Stimulated activated naive CD8-positive, alpha-beta T cell treated with anti-CD3 and anti-CD28 coated beads, Interleukin-15, Interleukin-2, amounts not matched to agents 100 ng/mL and 50 ng/mL, for 24 hours (primary cell): Measurements from ENCODE around the gene EIPR1.
"Not testable (repeated sequence)": the region's sequence is repeated elsewhere in the genome, so short reads cannot be mapped to it uniquely, and the experiment has no call there.

ENCODE experiments used
- H3K27ac Mint-ChIP-seq: one replicate; pipeline ENCODE4 v1.8.0; 2021; ENCODE audit warnings: mild to moderate bottlenecking, mixed read lengths
- H3K27me3 Mint-ChIP-seq: one replicate; pipeline ENCODE4 v1.8.0; 2021; ENCODE audit warnings: mixed read lengths
- H3K36me3 Mint-ChIP-seq: one replicate; pipeline ENCODE4 v1.8.0; 2021; ENCODE audit warnings: low read depth, mixed read lengths
- H3K4me1 Mint-ChIP-seq: one replicate; pipeline ENCODE4 v1.8.0; 2021; ENCODE audit warnings: low read depth, mixed read lengths
- H3K4me3 Mint-ChIP-seq: one replicate; pipeline ENCODE4 v1.8.0; 2021; ENCODE audit warnings: mild to moderate bottlenecking, mixed read lengths
- H3K9me3 Mint-ChIP-seq: one replicate; pipeline ENCODE4 v1.8.0; 2021; ENCODE audit warnings: mixed read lengths

The EIPR1 gene

GRCh38 chr2:3203497-3204019, 174.1 kb downstream of the EIPR1 start:
- H3K4me3 Mint-ChIP-seq = no peak overlapping the region
- H3K27ac Mint-ChIP-seq = no peak overlapping the region
- peaks cover 20% of the 10 kb centered on the region for H3K36me3 Mint-ChIP-seq

GRCh38 chr2:3202926-3203325, 174.7 kb downstream of the EIPR1 start:
- Mint-ChIP-seq H3K9me3 (no peaks in the 10 kb centered on the region), H3K27ac (no peak overlapping the region), H3K4me1 (peaks cover 17% of the 10 kb centered on the region), H3K27me3 (no peaks in the 10 kb centered on the region), H3K36me3 (peaks cover 20% of the 10 kb centered on the region), H3K4me3 (no peak overlapping the region)

More at GRCh38 chr2:3203497-3204019, 174.1 kb downstream of the EIPR1 start:
- Mint-ChIP-seq H3K4me1 (peaks cover 17% of the 10 kb centered on the region), H3K9me3 (no peaks in the 10 kb centered on the region), H3K27me3 (no peaks in the 10 kb centered on the region)

GRCh38 chr2:3201281-3201680, 176.3 kb downstream of the EIPR1 start:
- no peak overlapping the region for H3K4me3 Mint-ChIP-seq
- H3K36me3 Mint-ChIP-seq = peaks cover 22% of the 10 kb centered on the region
- no peak overlapping the region for H3K27ac Mint-ChIP-seq
- peaks cover 17% of the 10 kb centered on the region for H3K4me1 Mint-ChIP-seq
- H3K9me3 Mint-ChIP-seq = no peaks in the 10 kb centered on the region
- H3K27me3 Mint-ChIP-seq = no peaks in the 10 kb centered on the region

GRCh38 chr2:3200420-3200939, 177.1 kb downstream of the EIPR1 start:
- H3K4me3 Mint-ChIP-seq = no peak overlapping the region
- peaks cover 25% of the 10 kb centered on the region for H3K36me3 Mint-ChIP-seq
- peaks cover 17% of the 10 kb centered on the region for H3K4me1 Mint-ChIP-seq
- H3K27me3 Mint-ChIP-seq = no peaks in the 10 kb centered on the region
- no peak overlapping the region for H3K27ac Mint-ChIP-seq
- no peaks in the 10 kb centered on the region for H3K9me3 Mint-ChIP-seq

- Mint-ChIP-seq H3K27me3 (no peaks in the 10 kb centered on the region), H3K36me3 (peaks cover 27% of the 10 kb centered on the region), H3K4me1 (peaks cover 17% of the 10 kb centered on the region), H3K27ac (no peak overlapping the region), H3K4me3 (no peak overlapping the region), H3K9me3 (no peaks in the 10 kb centered on the region)
Measured at GRCh38 chr2:3199627-3200345, 177.8 kb downstream of the EIPR1 start.

GRCh38 chr2:3198671-3199192, 178.9 kb downstream of the EIPR1 start:
- Mint-ChIP-seq H3K4me1 (peaks cover 13% of the 10 kb centered on the region), H3K36me3 (peaks cover 36% of the 10 kb centered on the region)
- not testable (repeated sequence) for H3K9me3 Mint-ChIP-seq, H3K27me3 Mint-ChIP-seq, H3K4me3 Mint-ChIP-seq, H3K27ac Mint-ChIP-seq

GRCh38 chr2:3198119-3198518, 179.5 kb downstream of the EIPR1 start:
- Mint-ChIP-seq H3K36me3 (peaks cover 37% of the 10 kb centered on the region), H3K27ac (no peak overlapping the region), H3K27me3 (no peaks in the 10 kb centered on the region), H3K9me3 (no peaks in the 10 kb centered on the region), H3K4me3 (no peak overlapping the region), H3K4me1 (peaks cover 13% of the 10 kb centered on the region)

- H3K4me3 Mint-ChIP-seq = no peak overlapping the region
- H3K9me3 Mint-ChIP-seq = no peaks in the 10 kb centered on the region
- no peak overlapping the region for H3K27ac Mint-ChIP-seq
- H3K36me3 Mint-ChIP-seq = peaks cover 42% of the 10 kb centered on the region
- no peaks in the 10 kb centered on the region for H3K27me3 Mint-ChIP-seq
- H3K4me1 Mint-ChIP-seq = peaks cover 7% of the 10 kb centered on the region
Measured at GRCh38 chr2:3197308-3197707, 180.3 kb downstream of the EIPR1 start.

GRCh38 chr2:3196716-3197115, 180.9 kb downstream of the EIPR1 start:
- no peak overlapping the region for H3K27ac Mint-ChIP-seq
- H3K36me3 Mint-ChIP-seq = peaks cover 45% of the 10 kb centered on the region
- peaks cover 4% of the 10 kb centered on the region for H3K4me1 Mint-ChIP-seq
- H3K27me3 Mint-ChIP-seq = no peaks in the 10 kb centered on the region
- H3K9me3 Mint-ChIP-seq = no peaks in the 10 kb centered on the region
- no peak overlapping the region for H3K4me3 Mint-ChIP-seq

- H3K27me3 Mint-ChIP-seq = no peaks in the 10 kb centered on the region
- no peak overlapping the region for H3K27ac Mint-ChIP-seq
- no peak overlapping the region for H3K4me3 Mint-ChIP-seq
- H3K9me3 Mint-ChIP-seq = no peaks in the 10 kb centered on the region
- no peaks in the 10 kb centered on the region for H3K4me1 Mint-ChIP-seq
- peaks cover 44% of the 10 kb centered on the region for H3K36me3 Mint-ChIP-seq
Measured at GRCh38 chr2:3195641-3196476, 181.8 kb downstream of the EIPR1 start.

GRCh38 chr2:3194828-3195227, 182.8 kb downstream of the EIPR1 start:
- Mint-ChIP-seq H3K4me1 (no peaks in the 10 kb centered on the region), H3K27me3 (no peaks in the 10 kb centered on the region), H3K27ac (no peak overlapping the region), H3K36me3 (peaks cover 44% of the 10 kb centered on the region), H3K9me3 (no peaks in the 10 kb centered on the region), H3K4me3 (no peak overlapping the region)

- no peaks in the 10 kb centered on the region for H3K4me1 Mint-ChIP-seq
- H3K4me3 Mint-ChIP-seq = no peak overlapping the region
- H3K27ac Mint-ChIP-seq = no peak overlapping the region
- no peaks in the 10 kb centered on the region for H3K27me3 Mint-ChIP-seq
- H3K36me3 Mint-ChIP-seq = peaks cover 54% of the 10 kb centered on the region
- no peaks in the 10 kb centered on the region for H3K9me3 Mint-ChIP-seq
Measured at GRCh38 chr2:3193443-3194330, 183.9 kb downstream of the EIPR1 start.

- Mint-ChIP-seq H3K27ac (no peak overlapping the region), H3K9me3 (no peaks in the 10 kb centered on the region), H3K27me3 (no peaks in the 10 kb centered on the region), H3K4me1 (no peaks in the 10 kb centered on the region), H3K4me3 (no peak overlapping the region), H3K36me3 (peaks cover 55% of the 10 kb centered on the region)
Measured at GRCh38 chr2:3192920-3193319, 184.7 kb downstream of the EIPR1 start.

- Mint-ChIP-seq H3K27ac (no peak overlapping the region), H3K4me1 (no peaks in the 10 kb centered on the region), H3K9me3 (no peaks in the 10 kb centered on the region), H3K4me3 (no peak overlapping the region), H3K36me3 (peaks cover 55% of the 10 kb centered on the region), H3K27me3 (no peaks in the 10 kb centered on the region)
Measured at GRCh38 chr2:3192281-3192818, 185.3 kb downstream of the EIPR1 start.
